Panc1 (cell line): ENCODE data around the gene SMARCAD1. TPM values are rescaled to one million over a fixed set of nuclear protein-coding genes. Genes with fewer than 3 reads are reported as not detected.

Experiments used
- ATAC-seq: fragments of 200-7000 bp; cut with Tn5 transposase; 2 replicates; pipeline ENCODE4 v1.9.1; 2020; ENCODE audit warnings: mild to moderate bottlenecking, moderate library complexity
- BruUV-seq: library from RNA; stranded (reverse); fragments of 400-500 nt; replicated peaks from 2 replicates; lab custom pipeline; 2021; lab: Mats Ljungman, UMichigan
- CTCF ChIA-PET: fragments of 300-600 bp; sonication (Branson Sonifier 250); formaldehyde crosslinking; loops from one replicate; lab custom pipeline; 2022; ENCODE audit warnings: antibody characterized with exemption; lab: Charles Lee
- POLR2A ChIA-PET: fragments of 300-600 bp; sonication (Branson Sonifier 250); formaldehyde crosslinking; loops from one replicate; lab custom pipeline; 2022; ENCODE audit warnings: antibody characterized with exemption; lab: Charles Lee
- DNase-seq: peaks from one replicate; pipeline ENCODE4 v3.0.0-alpha.2; 2010; ENCODE audit warnings: low read depth, low spot score
- H3K27ac ChIP-seq: 2 replicates; pipeline ENCODE4 v1.5.1; 2011; ENCODE audit warnings: mild to moderate bottlenecking, low read length, inconsistent platforms
- H3K27me3 ChIP-seq: fragments of 200-500 bp; sonication (Bioruptor generic); 2 replicates; pipeline ENCODE4 v1.6.0; 2014; ENCODE audit warnings: low read length, inconsistent platforms; ENCODE audit not compliant: control insufficient read depth, insufficient read depth
- H3K36me3 ChIP-seq: fragments of 200-500 bp; sonication (Bioruptor generic); 2 replicates; pipeline ENCODE4 v1.5.1; 2014; ENCODE audit warnings: inconsistent platforms, mild to moderate bottlenecking, low read length, moderate library complexity; ENCODE audit not compliant: control insufficient read depth, insufficient read depth
- H3K4me1 ChIP-seq: 2 replicates; pipeline ENCODE4 v1.5.1; 2011; ENCODE audit warnings: inconsistent platforms, mild to moderate bottlenecking, low read length, moderate library complexity; ENCODE audit not compliant: control insufficient read depth, insufficient read depth
- H3K4me3 ChIP-seq, 2 experiments: 2 replicates each; pipeline ENCODE4 v1.5.1; 2011 to 2012; ENCODE audit warnings: low read depth in 2 of 2, low read length in 2 of 2, mild to moderate bottlenecking in 2 of 2, inconsistent platforms in 1 of 2, moderate library complexity in 1 of 2
- H3K9me3 ChIP-seq: fragments of 200-500 bp; sonication (Bioruptor generic); 2 replicates; pipeline ENCODE4 v1.5.1; 2014; ENCODE audit warnings: low read depth, mild to moderate bottlenecking, inconsistent platforms, low read length, moderate library complexity; ENCODE audit not compliant: control insufficient read depth, insufficient read depth
- POLR2AphosphoS5 ChIP-seq: IDR thresholded peaks from 2 replicates; pipeline ENCODE4 v1.6.1; 2012; ENCODE audit warnings: mild to moderate bottlenecking, low read depth, low read length, moderate library complexity
- SIN3A ChIP-seq: IDR thresholded peaks from 2 replicates; pipeline ENCODE4 v1.6.1; 2012; ENCODE audit warnings: low read depth, mild to moderate bottlenecking, low read length, moderate library complexity, borderline replicate concordance; ENCODE audit not compliant: insufficient read depth
- TCF7L2 ChIP-seq: IDR thresholded peaks from 2 replicates; pipeline ENCODE4 v1.6.1; 2011; ENCODE audit warnings: mild to moderate bottlenecking, low read depth, low read length, inconsistent platforms
- in situ Hi-C: cut with HindIII; loops from 2 replicates; pipeline ENCODE4 v1.10.0; 2016; ENCODE audit warnings: low sequenced_read_pairs, low pct_unique_long_range_greater_than_20kb
- intact Hi-C: fragments of 100-400 bp; cut with micrococcal nuclease; formaldehyde crosslinking; loops from one replicate; pipeline ENCODE4 v1.10.0; 2022; ENCODE audit not compliant: unreplicated experiment
- total RNA-seq: library from RNA; stranded (reverse); gene quantifications from one replicate; pipeline ENCODE4 v1.2.1, GENCODE V29; 2021; ENCODE audit not compliant: unreplicated experiment
- TF ChIP-seq, protein P1 (sequence below), 2 experiments: IDR thresholded peaks; 2 replicates each; pipeline ENCODE4 v1.6.1; 2011 to 2012; ENCODE audit warnings: low read depth in 2 of 2, control low read depth in 1 of 2, low read length in 1 of 2, mild to moderate bottlenecking in 1 of 2, moderate library complexity in 1 of 2; ENCODE audit not compliant: insufficient read depth in 1 of 2
- TF ChIP-seq, protein P2 (sequence below): fragments of 450-650 bp; IDR thresholded peaks from 2 replicates; pipeline ENCODE4 v1.5.1; 2017; ENCODE audit warnings: mild to moderate bottlenecking

Gene SMARCAD1
- total RNA-seq, 1 experiment from 2014 or later: 20.7 TPM

DNA sequence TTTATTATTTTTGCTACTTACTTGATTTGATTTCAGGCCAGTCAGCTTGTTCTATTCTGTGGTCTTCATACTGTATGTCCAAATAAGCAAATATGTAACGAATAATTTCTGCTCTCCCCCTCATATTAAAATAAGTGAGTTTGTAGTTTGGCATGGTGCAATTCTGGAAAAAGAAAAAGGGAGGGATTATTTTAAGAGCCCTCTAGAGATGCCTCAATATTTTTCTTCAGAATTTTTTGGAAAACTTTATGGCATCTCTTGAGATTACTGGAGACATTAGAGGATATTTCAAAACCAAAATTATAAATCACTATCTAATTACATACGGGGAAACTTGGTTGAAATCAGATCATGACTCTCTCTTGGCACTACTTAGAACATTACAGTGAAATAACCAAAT is 126.8 kb downstream of the SMARCAD1 start:
- Histone ChIP-seq H3K4me1 (no peaks in the 10 kb centered on the region), H3K9me3 (no peaks in the 10 kb centered on the region), H3K27ac (no peak overlapping the region), H3K27me3 (no peaks in the 10 kb centered on the region), H3K36me3 (no peaks in the 10 kb centered on the region), H3K4me3 (no peak overlapping the region)
- no TSS peak for BruUV-seq
- no peak for ATAC-seq
- intact Hi-C loops (no loop called here), in situ Hi-C loops (no loop called here)
- no peak for DNase-seq
- ChIA-PET POLR2A (no interaction called here), CTCF (no interaction called here)
- TF ChIP-seq, protein P1, sequence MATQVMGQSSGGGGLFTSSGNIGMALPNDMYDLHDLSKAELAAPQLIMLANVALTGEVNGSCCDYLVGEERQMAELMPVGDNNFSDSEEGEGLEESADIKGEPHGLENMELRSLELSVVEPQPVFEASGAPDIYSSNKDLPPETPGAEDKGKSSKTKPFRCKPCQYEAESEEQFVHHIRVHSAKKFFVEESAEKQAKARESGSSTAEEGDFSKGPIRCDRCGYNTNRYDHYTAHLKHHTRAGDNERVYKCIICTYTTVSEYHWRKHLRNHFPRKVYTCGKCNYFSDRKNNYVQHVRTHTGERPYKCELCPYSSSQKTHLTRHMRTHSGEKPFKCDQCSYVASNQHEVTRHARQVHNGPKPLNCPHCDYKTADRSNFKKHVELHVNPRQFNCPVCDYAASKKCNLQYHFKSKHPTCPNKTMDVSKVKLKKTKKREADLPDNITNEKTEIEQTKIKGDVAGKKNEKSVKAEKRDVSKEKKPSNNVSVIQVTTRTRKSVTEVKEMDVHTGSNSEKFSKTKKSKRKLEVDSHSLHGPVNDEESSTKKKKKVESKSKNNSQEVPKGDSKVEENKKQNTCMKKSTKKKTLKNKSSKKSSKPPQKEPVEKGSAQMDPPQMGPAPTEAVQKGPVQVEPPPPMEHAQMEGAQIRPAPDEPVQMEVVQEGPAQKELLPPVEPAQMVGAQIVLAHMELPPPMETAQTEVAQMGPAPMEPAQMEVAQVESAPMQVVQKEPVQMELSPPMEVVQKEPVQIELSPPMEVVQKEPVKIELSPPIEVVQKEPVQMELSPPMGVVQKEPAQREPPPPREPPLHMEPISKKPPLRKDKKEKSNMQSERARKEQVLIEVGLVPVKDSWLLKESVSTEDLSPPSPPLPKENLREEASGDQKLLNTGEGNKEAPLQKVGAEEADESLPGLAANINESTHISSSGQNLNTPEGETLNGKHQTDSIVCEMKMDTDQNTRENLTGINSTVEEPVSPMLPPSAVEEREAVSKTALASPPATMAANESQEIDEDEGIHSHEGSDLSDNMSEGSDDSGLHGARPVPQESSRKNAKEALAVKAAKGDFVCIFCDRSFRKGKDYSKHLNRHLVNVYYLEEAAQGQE (IDR thresholded peaks at IDR 0.05; ENCODE audit: insufficient read depth in 1 of 2, low read depth in 2 of 2, low read length in 1 of 2): no peak
- TF ChIP-seq POLR2AphosphoS5 (no peak), TCF7L2 (no peak), SIN3A (no peak)
- TF ChIP-seq, protein P2, sequence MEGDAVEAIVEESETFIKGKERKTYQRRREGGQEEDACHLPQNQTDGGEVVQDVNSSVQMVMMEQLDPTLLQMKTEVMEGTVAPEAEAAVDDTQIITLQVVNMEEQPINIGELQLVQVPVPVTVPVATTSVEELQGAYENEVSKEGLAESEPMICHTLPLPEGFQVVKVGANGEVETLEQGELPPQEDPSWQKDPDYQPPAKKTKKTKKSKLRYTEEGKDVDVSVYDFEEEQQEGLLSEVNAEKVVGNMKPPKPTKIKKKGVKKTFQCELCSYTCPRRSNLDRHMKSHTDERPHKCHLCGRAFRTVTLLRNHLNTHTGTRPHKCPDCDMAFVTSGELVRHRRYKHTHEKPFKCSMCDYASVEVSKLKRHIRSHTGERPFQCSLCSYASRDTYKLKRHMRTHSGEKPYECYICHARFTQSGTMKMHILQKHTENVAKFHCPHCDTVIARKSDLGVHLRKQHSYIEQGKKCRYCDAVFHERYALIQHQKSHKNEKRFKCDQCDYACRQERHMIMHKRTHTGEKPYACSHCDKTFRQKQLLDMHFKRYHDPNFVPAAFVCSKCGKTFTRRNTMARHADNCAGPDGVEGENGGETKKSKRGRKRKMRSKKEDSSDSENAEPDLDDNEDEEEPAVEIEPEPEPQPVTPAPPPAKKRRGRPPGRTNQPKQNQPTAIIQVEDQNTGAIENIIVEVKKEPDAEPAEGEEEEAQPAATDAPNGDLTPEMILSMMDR: no peak

DNA sequence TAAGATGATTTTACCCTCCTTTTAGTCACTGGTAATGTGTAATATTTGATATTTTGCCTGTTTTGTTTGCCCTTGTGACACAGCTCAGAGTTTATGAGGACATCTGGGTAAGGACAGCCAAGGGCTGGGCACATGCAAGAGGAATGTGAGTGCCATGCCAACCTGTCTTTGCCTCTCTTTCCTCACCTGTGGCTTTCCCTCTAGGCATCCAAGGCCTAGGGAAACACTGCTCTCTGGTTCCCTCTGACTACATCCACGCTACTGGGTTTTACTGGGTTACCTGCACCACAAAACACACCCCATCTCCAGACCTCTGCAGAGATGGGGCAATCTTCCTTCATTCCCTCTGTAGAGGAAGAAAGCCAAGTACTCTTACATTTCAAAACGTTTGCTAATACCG is 127.3 kb downstream of the SMARCAD1 start:
- no peaks in the 10 kb centered on the region for H3K9me3 ChIP-seq
- no peak overlapping the region for H3K27ac ChIP-seq
- H3K4me1 ChIP-seq: no peaks in the 10 kb centered on the region
- intact Hi-C loops: no loop called here
- BruUV-seq: no TSS peak
- H3K36me3 ChIP-seq: no peaks in the 10 kb centered on the region
- DNase-seq (no peak), ATAC-seq (no peak)
- H3K4me3 ChIP-seq: no peak overlapping the region
- ChIA-PET POLR2A (no interaction called here), CTCF (no interaction called here)
- in situ Hi-C loops: no loop called here
- TF ChIP-seq, protein P1 (IDR thresholded peaks at IDR 0.05; ENCODE audit: insufficient read depth in 1 of 2, low read depth in 2 of 2, low read length in 1 of 2): no peak
- no peak for TF ChIP-seq POLR2AphosphoS5
- TF ChIP-seq TCF7L2: no peak
- TF ChIP-seq, protein P2: no peak
- TF ChIP-seq SIN3A: no peak
- no peaks in the 10 kb centered on the region for H3K27me3 ChIP-seq
